ENCODE data around the gene NAALADL2.

DNA sequence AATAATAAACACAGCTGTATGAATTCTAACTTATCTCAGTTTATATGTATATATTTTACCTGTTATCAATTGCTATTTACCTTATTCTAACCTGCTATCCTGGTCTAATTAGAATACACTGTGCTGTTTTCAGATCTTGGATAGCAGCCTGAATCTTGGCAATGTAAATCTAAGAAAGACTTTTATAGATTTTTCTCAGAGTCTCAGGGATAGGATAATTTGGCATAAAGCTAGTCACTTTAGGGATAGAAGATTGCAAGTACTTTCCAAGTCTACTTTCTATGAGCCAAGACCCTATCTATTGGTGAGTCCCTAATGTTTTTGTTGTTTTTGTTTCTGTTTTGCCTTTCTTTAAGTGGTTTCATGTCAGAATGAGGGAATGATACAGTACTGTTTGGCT, 695.7 kb downstream of the NAALADL2 start:
- no peak for TF ChIP-seq POLR2A (IDR thresholded peaks at IDR 0.05)
- no peak for TF ChIP-seq EP300 (IDR thresholded peaks at IDR 0.05)
- TF ChIP-seq, protein P1, sequence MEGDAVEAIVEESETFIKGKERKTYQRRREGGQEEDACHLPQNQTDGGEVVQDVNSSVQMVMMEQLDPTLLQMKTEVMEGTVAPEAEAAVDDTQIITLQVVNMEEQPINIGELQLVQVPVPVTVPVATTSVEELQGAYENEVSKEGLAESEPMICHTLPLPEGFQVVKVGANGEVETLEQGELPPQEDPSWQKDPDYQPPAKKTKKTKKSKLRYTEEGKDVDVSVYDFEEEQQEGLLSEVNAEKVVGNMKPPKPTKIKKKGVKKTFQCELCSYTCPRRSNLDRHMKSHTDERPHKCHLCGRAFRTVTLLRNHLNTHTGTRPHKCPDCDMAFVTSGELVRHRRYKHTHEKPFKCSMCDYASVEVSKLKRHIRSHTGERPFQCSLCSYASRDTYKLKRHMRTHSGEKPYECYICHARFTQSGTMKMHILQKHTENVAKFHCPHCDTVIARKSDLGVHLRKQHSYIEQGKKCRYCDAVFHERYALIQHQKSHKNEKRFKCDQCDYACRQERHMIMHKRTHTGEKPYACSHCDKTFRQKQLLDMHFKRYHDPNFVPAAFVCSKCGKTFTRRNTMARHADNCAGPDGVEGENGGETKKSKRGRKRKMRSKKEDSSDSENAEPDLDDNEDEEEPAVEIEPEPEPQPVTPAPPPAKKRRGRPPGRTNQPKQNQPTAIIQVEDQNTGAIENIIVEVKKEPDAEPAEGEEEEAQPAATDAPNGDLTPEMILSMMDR (IDR thresholded peaks at IDR 0.05): no peak
